ENCODE measurements around the gene CASP14. TPM values are rescaled to one million over a fixed set of nuclear protein-coding genes. Genes with fewer than 3 reads are reported as not detected.
A peak's percentile ranks its signal among the peaks of the same experiment; 100 is the strongest.
"Not testable (repeated sequence)": the region's sequence is repeated elsewhere in the genome, so short reads cannot be mapped to it uniquely, and the experiment has no call there.

CASP14 gene, protein sequence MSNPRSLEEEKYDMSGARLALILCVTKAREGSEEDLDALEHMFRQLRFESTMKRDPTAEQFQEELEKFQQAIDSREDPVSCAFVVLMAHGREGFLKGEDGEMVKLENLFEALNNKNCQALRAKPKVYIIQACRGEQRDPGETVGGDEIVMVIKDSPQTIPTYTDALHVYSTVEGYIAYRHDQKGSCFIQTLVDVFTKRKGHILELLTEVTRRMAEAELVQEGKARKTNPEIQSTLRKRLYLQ
- total RNA-seq (2014; rRNA removed; shearing (Covaris generic)) = not detected in 2 replicates

DNA sequence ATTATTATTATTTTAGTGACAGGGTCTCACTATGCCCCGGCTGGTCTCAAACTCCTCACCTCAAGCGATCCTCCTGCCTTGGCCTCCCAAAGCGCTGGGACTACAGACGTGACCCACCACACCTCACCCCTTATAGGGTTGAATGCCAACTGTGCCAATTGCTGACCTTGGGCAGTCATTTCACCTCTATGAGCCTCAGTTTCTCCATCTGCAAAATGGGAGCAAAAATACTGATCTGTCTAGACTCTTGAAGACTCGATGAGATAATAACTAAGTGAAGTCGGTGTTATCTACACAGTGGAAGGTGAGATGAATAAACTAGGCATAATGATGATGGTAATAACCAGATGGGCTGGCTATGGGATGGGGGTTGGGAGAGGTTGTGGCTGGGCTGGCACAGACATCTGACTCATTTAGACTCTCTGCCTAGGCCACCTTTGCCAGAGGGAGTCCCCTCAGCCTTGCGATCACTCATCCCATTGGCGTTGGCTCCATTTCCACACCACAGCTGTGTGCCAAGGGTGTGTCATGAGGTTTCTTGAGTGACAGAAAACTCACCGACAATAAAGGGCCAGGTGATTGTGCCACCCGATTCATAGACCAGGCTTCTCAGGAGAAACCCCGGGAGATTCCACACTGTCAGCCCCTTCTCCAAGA lies at the start of gene CASP14:
TSS of gene CASP14 (plus strand) at position 596 of the 657 bp plus-strand sequence. CDS start 2,772 bp downstream, outside the sequence.
- no peak for DNase-seq (ENCODE audit: low spot score)

DNA sequence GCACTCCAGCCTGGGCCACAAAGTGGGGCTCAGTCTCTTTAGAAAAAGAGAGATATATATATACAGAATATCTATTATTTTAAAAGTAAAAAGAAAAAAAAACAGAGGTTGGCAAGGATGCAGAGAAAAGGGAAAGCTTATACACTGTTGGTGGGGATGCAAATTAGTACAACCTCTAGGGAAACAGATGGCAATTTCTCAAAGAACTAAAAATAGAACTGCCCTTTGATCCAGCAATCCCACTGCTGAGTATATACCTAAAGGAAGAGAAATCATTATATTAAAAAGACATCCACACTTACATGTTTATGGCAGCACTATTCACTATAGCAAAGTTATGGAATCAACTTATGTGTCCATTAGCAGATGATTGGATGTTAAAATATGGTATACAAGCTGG lies 41.0 kb upstream of the CASP14 start:
- DNase-seq (ENCODE audit: low spot score) = no peak

DNA sequence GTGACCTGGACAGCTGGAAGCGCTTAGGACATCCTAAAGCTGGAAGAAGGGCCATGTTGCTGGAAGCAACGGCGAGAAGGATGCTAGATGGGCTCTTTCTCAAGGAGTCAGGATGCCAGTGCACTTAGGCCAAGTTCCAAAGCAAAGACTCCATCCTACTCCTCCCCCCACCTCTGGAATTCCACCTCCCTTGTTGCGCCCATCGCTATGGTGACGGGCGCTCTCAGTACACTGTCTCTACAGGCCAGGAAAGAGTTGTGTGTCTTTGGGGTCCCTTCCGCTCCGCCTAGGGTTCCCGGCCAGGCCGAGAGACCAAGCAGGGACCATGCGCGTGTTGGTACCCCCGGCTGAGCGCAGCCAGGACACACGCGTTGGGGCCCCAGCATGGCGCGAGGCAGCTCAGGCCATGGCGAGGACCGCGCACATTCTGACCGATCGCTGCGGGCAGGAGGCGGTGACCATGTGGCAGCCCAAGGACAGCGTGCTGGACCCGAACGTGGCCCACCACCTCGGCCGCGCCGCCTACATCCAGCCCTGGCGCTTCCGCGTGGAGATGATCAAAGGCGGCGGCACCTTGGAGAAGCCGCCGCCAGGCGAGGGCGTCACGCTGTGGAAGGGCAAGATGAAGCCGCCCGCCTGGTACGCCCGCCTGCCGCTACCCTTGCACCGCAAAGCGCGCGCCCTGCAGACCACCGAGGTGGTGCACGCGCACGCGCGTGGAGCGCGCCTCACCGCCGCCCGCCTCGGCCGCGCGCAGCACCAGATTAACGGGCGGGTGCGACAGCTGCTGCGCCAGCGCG lies 38.6 kb upstream of the CASP14 start:
- no peak for DNase-seq (ENCODE audit: low spot score)

DNA sequence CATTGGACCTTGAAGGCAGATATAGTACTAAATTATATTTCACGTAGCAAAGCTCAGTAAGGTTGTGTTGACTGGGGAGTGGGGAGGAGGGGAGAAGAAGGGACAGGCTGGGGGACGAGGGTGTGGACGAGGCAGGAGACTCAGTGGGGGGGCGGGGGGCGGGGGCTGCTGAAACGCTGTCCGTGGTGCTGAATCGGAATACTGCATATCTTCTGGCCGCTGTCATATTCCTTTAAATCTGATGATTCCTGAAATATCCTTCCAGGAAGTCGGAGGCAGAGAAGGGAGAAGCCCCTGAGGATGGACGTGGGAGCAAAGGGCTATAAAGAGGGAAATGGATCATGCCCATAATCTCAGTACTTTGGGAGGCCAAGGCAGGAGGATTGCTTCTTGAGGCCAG lies 34.7 kb upstream of the CASP14 start:
- no peak for DNase-seq (ENCODE audit: low spot score)

DNA sequence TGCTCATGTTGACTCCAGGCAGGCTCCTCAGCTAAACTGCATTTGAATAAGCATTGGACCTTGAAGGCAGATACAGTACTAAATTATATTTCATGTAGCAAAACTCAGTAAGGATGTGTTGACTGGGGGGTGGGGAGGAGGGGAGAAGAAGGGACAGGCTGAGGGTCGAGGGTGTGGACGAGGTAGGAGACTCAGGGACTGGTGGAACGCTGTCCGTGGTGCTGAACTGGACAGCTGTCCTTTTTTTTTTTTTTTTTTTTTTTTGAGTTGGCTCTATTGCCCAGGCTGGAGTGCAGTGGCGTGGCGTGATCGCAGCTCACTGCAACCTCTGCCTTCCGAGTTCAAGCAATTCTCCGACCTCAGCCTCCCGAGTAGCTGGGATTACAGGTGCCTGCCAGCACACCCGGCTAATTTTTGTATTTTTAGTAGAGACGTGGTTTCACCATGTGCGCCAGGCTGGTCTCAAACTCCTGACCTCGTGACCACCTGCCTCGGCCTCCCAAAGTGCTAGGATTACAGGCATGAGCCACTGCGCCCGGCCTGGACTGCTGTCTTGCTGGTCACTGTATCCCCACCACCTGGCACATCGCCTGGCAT lies 33.2 kb upstream of the CASP14 start:
- peak; percentile 57 for DNase-seq (ENCODE audit: low spot score)

DNA sequence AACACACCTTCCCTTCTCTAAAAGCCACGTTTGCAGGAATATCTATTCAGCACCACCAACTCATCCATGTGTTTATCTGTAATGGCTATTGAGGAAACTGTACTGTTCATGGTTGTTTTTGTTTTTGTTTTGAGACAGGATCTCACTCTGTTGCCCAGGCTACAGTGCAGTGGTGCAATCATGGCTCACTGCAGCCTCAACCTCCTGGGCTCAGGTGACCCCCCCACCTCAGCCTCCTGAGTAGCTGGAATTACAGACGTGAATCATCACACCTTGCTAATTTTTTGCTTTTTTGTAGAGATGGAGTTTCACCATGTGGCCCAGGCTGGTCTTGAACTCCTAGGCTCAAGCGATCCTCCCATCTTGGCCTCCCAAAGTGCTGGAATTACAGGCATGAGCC lies 30.4 kb upstream of the CASP14 start:
- DNase-seq (ENCODE audit: low spot score) = not testable (repeated sequence)

DNA sequence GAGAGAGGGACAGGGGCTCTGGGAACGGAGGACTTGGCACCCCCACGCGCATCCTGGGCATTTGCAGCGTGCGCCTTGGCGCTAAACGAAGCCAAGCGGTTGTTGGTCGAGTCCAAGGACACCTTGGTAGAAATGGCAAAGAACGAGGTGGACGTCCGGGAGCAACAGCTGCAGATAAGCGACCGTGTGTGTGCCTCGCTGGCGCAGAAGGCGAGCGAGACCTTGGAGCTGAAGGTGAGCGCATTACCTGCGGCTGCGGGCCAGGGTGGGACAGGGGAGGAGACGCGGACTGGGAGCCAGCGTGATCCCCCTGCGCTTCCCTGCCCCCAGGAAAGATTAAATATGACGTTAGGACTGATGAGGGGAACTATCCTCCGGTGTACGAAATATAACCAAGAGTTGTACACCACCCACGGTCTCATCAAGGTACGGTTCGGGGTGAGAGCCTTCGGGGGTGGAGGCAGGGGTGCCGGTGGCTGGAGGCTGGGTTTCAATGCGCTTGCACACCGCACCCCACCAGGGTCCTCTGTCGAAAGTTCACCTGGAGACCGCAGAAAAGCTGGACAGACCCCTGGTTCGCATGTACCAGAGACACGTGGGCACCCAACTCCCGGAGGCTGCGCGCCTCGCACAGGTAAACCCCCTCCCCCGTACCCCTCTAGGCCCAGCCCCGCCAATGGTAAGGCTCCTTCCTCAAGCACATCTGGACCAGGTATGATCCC lies 27.8 kb upstream of the CASP14 start:
- no peak for DNase-seq (ENCODE audit: low spot score)

DNA sequence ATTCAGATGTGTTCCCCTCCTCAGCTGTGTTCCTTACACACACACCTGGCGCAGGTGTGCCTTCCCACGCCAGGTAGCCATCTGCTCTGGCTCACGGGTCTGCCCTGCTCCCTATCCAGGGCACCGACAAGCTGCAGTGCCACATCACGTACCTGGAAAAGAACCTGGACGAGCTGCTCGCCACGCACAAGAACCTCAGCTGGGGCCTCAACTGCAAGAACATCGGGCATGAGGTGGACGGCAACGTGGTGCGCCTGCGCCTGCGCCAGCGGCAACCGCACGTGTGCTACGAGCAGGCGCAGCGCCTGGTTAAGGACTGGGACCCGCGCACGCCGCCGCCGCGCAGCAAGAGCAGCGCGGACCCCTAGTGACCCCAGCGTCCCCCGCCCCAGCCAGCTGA lies 26.5 kb upstream of the CASP14 start:
- no peak for DNase-seq (ENCODE audit: low spot score)

DNA sequence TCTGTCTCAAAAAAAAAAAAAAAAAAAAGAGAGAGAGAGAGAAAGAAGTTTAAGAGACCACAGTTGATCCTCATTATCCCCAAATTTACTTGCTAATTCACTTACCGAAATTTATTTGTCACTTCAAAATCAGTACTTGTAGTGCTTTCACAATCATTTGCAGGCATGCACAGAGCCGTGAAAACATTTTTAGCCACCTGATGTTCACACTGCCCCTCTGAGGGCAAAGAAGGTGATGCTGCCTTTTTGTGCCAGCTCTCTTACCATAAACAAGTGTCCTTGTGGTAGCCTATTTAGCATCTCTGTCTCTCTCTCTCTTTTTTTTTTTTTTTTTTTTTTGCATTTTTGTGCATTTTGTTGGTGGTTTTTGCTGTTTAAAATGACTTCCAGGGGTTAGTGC lies 24.1 kb upstream of the CASP14 start:
- DNase-seq (ENCODE audit: low spot score) = peak; percentile 26

DNA sequence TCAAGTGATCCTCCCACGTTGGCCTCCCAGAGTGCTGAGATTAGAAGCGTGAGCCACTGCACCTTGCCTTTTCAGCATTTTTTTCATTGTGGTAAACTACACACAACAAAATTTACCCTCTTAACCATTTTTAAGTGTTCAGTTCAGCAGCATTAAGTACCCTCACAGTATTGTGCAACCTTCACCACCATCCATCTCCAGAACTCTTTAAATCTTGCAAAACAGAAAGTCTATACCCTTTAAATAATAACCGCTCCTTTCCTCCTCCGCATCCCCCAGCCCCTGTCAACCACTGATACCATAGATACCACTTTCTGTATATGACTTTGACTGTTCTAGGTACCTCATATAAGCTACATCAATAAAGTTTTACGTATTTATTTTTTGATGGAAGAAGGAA lies 20.8 kb upstream of the CASP14 start:
- DNase-seq (ENCODE audit: low spot score) = no peak

DNA sequence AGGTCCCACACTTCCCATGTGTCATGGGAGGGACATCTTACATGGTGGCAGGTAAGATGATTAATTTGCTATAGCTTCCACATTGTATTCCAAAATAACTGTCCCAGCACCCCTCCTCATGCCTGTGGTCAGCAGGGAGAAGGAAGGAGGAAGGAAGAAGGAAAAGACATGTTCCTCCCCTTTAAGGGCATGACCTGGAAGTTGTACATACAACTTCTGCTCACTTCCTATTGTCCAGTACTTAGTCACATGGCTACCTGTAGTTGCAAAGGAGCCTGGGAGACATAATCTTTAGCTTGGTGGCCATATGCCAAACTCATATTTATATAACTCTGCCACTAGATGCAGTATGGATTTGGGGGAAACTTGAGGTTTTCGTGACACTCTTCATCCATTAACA lies 17.6 kb upstream of the CASP14 start:
- DNase-seq (ENCODE audit: low spot score) = no peak

DNA sequence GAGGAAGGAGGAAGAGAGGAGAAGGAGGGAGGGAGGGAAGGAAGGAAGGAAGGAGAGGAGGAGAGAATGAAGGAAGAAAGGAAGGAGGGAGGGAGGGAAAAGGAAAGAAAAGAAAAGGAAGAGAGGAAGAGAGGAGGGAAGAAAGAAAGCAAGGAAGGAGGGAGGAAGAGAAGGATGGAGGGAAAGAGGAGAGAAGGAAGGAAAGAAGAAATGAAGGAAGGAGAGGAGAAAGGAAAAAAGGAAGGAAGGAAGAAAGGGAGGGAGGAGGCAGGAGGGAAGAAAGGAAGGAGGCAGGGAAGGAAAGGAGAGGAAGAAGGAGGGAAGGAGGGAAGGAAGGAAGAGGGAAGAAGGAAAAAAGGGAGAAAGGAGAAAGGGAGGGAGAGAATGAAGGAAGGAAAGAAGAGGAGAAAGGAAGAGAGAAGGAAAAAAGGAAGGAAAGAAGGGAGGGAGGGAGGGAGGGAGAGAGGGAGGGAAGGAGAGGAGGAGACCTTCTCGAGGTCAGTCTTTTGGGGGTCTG lies 13.4 kb upstream of the CASP14 start:
- DNase-seq (ENCODE audit: low spot score) = no peak

DNA sequence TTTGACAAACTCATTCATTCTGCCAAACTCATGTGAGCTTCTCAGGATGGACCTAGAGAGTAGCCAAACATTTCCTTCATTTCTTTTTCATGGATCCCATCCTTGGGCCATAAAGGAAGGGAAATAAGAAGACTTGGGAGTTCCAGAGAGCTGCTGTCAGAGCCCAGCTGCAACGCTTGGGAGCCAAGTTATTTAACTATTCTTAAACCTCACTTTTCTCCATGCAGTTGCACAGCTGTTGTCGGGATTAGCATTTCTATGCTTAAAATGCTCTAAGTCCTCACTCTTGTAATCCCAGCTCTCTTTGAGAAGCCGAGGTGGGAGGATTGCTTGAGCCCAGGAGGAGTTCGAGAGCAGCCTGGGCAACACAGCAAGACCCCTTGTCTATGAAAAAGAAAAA lies 11.7 kb upstream of the CASP14 start:
- DNase-seq (ENCODE audit: low spot score) = no peak

DNA sequence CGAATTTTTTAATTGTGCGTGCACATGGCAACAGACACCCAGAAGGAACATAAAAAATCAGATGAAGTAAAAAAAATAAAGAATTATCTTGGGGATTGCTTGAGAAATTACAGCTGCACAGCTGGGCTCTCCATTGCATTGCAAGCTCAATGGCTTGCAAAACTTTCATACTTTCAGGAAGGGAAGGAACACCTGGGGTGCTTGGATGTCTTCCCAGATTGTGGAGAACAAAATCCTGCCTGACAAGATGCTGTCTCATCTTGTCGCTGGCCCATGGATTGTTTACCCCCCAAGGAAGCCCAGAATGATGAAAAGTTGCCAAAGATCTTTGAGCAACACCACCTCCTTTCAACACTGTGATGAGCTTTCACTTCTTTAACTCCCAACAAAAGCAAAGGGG lies 11.0 kb upstream of the CASP14 start:
- peak; percentile 61 for DNase-seq (ENCODE audit: low spot score)

DNA sequence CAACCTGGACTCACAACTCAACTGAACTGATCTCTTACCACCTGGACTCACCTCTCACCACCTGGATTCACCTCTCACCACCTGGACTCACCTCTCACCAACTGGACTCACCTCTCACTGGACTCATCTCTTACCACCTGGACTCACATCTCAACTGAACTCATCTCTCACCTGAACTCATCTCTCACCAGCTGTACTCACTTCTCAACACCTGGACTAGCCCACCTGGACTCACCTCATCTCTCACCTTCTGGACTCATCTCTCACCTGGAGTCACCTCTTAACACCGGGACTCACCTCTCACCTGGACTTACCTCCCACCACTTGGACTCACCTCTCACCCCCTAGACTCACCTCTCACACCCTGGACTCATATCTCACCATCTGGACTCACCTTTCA lies 7.3 kb upstream of the CASP14 start:
- DNase-seq (ENCODE audit: low spot score) = no peak

DNA sequence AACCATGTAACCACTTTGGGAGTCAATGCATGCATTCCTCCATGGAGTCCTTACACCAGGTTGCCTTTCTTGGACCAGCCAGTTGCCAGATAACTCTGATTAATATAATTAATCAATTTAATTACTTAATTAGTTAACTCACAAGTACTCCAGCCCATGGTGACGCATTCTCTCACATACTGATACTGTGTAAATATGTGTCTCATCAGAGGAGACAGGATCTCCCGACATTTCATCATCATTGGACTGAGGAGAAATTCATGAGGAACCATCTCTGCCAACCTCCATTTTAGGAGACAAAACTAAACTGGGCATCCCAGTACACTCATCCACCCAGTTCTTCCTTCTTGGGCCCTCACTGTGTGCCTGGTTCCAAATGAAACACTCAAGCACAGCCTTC lies 6.5 kb upstream of the CASP14 start:
- DNase-seq (ENCODE audit: low spot score) = no peak

DNA sequence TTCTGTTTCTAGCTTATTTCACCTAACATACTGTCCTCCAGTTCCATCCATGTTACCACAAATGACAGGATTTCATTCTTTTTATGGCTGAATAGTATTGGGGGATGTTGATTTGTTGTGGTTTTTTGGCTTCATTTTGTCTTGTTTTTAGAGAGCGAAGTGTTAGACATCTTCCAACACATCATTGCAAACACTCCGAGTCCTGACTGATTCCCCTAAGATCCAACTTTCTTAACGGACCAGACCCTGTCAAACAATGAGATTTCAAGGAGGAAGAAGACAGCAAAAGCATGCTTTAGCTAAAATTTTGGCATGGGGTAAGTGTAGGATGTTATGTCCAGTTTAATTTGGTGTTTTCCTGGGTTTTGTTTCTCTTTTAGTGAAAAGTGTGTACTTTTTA lies 3.8 kb upstream of the CASP14 start:
- DNase-seq (ENCODE audit: low spot score) = no peak

DNA sequence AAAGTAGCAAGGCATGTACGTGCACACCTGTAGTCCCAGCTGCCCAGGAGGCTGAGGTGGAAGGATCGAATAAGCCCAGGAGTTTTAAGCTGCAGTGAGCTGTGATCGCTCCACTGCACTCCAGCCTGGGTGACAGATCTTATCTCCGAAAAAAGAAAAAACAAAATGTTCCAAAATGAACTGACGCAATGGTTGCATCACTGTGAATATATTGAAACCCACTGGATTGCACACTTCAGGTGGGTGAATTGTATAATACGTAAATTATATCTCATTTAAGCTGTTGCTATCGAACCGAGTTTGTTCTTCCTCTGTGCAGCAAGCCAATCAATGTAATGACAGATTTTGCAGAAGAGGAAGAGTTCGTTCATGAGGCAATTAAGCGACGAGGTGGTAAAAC lies 1.6 kb upstream of the CASP14 start:
- no peak for DNase-seq (ENCODE audit: low spot score)

DNA sequence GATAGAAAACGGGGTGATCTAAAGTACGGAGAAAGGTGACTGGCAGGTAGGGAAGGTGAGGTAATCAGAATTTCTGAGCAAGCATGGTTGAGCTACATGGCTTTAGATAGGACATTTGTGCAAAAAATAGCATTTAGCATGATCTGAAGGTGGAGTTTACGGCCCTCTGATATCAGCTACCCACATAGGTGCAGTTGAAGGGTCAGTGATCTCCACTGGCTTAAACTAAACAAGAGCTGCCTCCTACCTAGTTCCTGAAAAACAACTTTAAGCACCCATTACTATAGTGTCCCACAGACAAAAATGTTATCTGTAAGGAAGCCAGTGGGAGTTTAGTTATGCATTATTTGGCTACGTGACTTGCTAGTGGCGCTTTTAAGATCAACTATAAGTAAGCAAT lies 1.2 kb upstream of the CASP14 start:
- DNase-seq (ENCODE audit: low spot score) = no peak

DNA sequence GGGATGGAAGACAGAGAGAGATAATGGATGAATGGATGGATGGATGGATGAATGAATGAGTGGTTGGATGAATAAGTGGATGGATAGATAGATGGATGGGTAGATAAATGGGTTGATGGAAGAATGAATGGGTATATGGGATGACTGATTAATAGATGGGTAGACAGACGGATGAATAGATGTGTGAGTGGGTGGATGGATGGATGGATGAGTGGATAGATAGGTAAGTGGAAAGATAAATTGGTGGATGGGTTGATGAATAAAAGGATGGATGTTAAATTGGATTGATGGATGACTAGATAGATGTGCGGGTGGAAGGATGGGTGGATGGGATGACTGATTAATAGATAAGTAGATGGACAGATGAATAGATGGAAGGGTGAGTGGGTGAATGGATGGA lies 1.4 kb downstream of the CASP14 start:
- DNase-seq (ENCODE audit: low spot score) = no peak

DNA sequence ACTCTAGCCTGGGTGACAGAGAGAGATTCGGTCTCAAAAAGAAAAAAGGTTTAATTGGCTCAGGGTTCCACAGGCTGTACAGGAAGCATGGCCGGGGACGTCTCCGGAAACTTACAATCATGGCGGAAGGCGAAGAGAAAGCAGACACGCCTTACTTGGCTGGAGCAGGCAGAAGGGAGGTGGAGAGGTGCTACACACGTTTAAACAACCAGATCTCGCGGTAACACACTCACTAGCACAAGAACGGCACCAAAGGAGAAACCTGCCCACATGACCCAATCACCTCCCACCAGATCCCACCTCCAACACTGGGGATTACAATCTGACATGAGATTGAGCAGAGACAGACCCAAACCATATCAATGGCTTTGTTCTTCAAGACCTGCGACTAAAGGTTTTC lies 12.8 kb downstream of the CASP14 start:
- no peak for DNase-seq (ENCODE audit: low spot score)

DNA sequence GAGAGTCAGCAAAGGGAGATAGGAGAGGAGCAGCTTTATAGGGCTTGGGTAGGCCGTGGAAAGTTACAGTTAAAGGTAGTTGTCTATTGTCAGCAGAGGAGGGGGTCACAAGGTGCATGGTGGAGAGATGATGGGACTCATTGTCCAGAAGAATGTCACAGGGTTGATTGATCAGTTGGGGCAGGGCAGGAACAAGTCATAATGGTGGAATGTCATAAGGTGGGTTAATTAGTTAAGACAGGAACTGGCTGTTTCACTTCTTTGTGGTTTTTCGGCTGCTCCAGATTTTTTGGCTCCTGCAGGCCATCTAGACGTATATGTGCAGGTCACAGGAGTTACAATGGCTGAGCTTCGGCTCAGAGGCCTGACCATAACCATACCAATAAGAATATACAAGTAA lies 21.1 kb downstream of the CASP14 start:
- not testable (repeated sequence) for DNase-seq (ENCODE audit: low spot score)

All from A172 (cell line).